ENCODE data around the gene UBE2L5. TPM values are rescaled to one million over a fixed set of nuclear protein-coding genes. Genes with fewer than 3 reads are reported as not detected.

The UBE2L5 gene
- total RNA-seq, 4 donors from 2014 or later, result not detected

DNA sequence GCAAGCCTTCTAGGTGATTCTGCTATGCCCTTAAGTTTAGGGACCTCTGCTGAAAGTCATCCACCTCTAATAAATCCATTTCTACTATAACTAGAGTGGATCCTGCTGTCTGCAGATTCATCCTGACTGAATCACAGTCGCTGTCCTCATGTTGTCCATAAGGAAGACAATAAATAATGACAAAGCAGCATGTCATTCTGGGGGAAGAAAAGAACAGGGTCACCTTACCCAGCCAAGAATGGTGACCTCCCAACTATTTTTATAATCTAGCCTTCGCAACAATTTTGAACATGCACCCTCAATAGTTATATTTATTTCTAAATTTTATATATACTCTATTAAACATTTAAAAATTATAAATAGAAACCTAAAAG is 45.0 kb upstream of the UBE2L5 start:
- H3K27ac ChIP-seq, result peak overlapping the region; percentile 10 to 81 (median 72)
- H3K9me3 ChIP-seq, result no peaks in the 10 kb centered on the region
- TF ChIP-seq, protein P1, sequence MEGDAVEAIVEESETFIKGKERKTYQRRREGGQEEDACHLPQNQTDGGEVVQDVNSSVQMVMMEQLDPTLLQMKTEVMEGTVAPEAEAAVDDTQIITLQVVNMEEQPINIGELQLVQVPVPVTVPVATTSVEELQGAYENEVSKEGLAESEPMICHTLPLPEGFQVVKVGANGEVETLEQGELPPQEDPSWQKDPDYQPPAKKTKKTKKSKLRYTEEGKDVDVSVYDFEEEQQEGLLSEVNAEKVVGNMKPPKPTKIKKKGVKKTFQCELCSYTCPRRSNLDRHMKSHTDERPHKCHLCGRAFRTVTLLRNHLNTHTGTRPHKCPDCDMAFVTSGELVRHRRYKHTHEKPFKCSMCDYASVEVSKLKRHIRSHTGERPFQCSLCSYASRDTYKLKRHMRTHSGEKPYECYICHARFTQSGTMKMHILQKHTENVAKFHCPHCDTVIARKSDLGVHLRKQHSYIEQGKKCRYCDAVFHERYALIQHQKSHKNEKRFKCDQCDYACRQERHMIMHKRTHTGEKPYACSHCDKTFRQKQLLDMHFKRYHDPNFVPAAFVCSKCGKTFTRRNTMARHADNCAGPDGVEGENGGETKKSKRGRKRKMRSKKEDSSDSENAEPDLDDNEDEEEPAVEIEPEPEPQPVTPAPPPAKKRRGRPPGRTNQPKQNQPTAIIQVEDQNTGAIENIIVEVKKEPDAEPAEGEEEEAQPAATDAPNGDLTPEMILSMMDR (IDR thresholded peaks at IDR 0.05), result no peak
- no peak for TF ChIP-seq POLR2A (IDR thresholded peaks at IDR 0.05)
- no peak overlapping the region for H3K4me3 ChIP-seq (replicated peaks in 1 of 3)
- DNase-seq, result no peak
- H3K27me3 ChIP-seq, result no peaks in the 10 kb centered on the region
- WGBS, 2 donors, result 78% methylated on average over 2 of the region's 2 CpGs
- no peaks in the 10 kb centered on the region for H3K36me3 ChIP-seq
- intact Hi-C loops (cut with DNase I), result no loop called here
- peaks cover 13 to 24% of the 10 kb centered on the region in 2 donors for H3K4me1 ChIP-seq

DNA sequence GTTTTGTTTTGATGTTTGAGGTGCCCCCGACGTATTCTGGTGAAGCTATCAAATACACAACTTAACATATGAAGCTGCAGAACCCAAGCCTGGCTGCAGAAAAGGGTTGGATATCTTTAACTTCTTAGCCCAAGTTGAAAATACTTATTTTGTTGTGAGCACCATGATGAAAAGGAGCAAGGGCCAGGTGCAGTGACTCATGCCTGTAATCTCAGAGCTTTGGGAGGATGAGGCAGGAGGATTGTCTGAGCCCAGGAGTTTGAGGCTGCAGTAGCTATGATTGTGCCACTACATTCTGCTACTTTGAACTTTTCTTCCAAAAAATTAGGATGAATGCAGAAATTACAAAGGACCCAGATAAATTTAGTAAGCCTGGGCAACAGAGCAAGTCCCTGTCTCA is 44.1 kb upstream of the UBE2L5 start:
- 95 to 96% methylated on average over 2 of the region's 2 CpGs for WGBS, 2 donors
- intact Hi-C loops (cut with DNase I), result no loop called here

DNA sequence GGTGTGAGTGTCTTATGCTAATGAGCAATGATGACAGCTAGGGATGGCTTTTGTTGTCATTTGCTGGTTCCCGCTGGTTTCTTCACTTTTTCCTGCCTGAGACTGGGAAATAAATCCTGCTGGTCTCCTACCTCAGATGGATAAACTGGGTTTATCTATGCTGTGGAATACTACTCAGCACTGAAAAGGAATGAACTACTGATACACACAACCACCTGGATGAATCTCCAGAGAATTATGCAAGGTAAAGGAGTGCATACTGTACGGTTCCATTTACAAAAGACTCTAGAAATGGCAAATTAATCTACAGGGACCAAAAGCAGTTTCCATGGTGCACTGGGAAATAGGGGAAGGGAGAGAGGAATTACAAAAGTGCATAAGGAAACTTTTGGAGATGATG is 41.2 kb upstream of the UBE2L5 start:
- Histone ChIP-seq H3K27me3 (no peaks in the 10 kb centered on the region), H3K9me3 (no peaks in the 10 kb centered on the region), H3K36me3 (no peaks in the 10 kb centered on the region), H3K27ac (no peak overlapping the region), H3K4me3 (replicated peaks in 1 of 3) (no peak overlapping the region), H3K4me1 (peaks cover 10 to 12% of the 10 kb centered on the region in 2 donors)
- 93 to 100% methylated on average over 2 of the region's 2 CpGs for WGBS, 2 donors
- no peak for TF ChIP-seq POLR2A (IDR thresholded peaks at IDR 0.05)
- TF ChIP-seq, protein P1 (IDR thresholded peaks at IDR 0.05), result no peak
- no peak for DNase-seq
- intact Hi-C loops (cut with DNase I), result no loop called here

More for the DNA sequence above, 44.1 kb upstream of the UBE2L5 start:
- Histone ChIP-seq H3K27ac (no peak overlapping the region), H3K4me3 (replicated peaks in 1 of 3) (no peak overlapping the region), H3K27me3 (no peaks in the 10 kb centered on the region), H3K36me3 (no peaks in the 10 kb centered on the region), H3K4me1 (peaks cover 13 to 22% of the 10 kb centered on the region in 2 donors), H3K9me3 (no peaks in the 10 kb centered on the region)
- no peak for DNase-seq
- TF ChIP-seq POLR2A (IDR thresholded peaks at IDR 0.05), result no peak
- TF ChIP-seq, protein P1 (IDR thresholded peaks at IDR 0.05), result no peak

DNA sequence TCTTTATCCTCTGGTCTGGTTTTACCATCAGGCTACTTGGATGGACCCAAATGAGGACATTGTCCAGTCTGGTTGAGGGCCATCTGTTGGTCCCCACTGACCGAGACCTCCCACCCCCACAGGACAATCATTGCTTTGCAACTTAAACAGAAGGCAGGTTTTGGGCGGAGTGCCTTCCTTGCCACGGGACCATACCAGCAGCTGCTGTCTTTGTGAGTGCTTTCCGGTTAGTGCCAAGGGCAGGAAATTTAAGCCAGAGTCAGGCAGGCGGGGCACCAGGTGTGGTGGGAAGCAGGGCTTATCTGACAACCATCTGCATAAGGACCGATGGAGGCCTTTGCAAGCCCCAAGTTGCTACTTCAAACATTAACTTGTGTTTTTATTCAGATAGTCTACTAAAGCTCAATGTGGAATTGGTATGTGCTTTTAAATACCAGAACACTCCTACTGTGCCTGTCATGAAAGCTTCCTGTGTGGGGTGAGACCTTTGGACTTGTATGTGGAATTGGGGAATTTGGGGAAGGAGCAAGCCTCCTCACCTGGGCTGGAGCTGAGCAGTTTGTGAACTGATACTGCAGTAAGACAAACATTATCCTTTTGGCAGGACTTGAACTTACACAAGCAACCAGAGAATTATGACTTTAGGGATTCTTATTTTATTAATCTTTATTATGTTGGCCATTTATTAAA is 39.3 kb upstream of the UBE2L5 start:
- H3K27me3 ChIP-seq, result no peaks in the 10 kb centered on the region
- 70 to 84% methylated on average over 6 of the region's 6 CpGs for WGBS, 2 donors
- H3K4me3 ChIP-seq (replicated peaks in 1 of 3), result no peak overlapping the region
- no peaks in the 10 kb centered on the region for H3K9me3 ChIP-seq
- no peak for DNase-seq
- no peaks in the 10 kb centered on the region for H3K4me1 ChIP-seq
- H3K27ac ChIP-seq, result no peak overlapping the region
- no peak for TF ChIP-seq POLR2A (IDR thresholded peaks at IDR 0.05)
- TF ChIP-seq, protein P1 (IDR thresholded peaks at IDR 0.05), result no peak
- intact Hi-C loops (cut with DNase I), result no loop called here
- no peaks in the 10 kb centered on the region for H3K36me3 ChIP-seq

DNA sequence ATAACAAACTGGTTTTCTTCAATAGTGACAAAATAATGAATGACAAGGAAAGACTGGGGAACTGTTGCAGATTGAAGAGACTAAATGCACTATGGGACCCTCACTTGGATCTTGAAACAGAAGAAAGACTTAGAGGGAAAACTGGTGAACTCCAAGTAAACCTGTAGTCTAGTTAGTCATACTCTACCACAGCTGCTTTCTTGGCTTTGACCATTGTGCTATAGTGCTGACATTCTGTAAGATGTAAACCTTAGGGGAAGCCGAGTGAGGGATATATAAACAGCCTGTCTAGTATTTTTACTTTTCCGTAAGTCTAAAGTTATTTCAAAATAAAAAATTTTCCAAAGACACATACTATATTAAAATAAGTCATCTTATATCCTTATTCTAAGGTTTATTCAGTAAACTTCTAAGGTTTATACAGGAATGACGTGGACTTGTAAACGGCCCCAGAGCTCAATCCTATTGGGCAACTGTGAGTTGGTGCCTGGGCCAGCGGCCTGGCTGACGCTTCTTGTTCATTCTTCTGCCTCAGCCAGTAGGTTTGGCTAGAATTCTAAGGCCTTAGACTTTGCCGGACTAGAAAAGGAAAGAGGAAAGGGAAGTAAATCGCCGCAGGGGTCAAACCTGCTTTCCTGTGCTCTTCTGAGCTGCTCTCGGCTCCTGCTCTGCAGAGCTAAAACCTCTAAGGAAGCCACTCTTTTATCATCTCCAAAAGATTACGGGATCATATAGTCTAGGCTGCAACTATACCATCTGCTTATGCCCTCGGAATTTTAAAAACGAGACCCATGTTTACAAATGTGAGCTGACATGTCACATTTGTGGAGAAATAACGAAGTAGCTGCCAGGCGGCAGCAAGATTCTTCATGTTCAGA is 33.6 kb upstream of the UBE2L5 start:
- no peak overlapping the region for H3K4me3 ChIP-seq (replicated peaks in 1 of 3)
- peaks cover 0 to 7% of the 10 kb centered on the region in 2 donors for H3K4me1 ChIP-seq
- no peaks in the 10 kb centered on the region for H3K27me3 ChIP-seq
- H3K27ac ChIP-seq, result no peak overlapping the region
- WGBS, 2 donors, result 58 to 67% methylated on average over 15 of the region's 15 CpGs
- TF ChIP-seq, protein P1 (IDR thresholded peaks at IDR 0.05), result no peak
- TF ChIP-seq POLR2A (IDR thresholded peaks at IDR 0.05), result no peak
- no peaks in the 10 kb centered on the region for H3K9me3 ChIP-seq
- intact Hi-C loops (cut with DNase I), result no loop called here
- no peaks in the 10 kb centered on the region for H3K36me3 ChIP-seq
- DNase-seq, result no peak

Data from thyroid gland (tissue), 4 donors.